Breast epithelium (tissue), 4 donors: Measurements from ENCODE around the gene CEP19. TPM values are rescaled to one million over a fixed set of nuclear protein-coding genes. Genes with fewer than 3 reads are reported as not detected.

ENCODE experiments used
- DNase-seq, 2 donors: peaks; one replicate each; pipeline ENCODE4 v3.0.0-alpha.2; 2019; ENCODE audit warnings: low spot score in 2 of 2
- H3K27ac ChIP-seq, 2 donors: fragments of 200-600 bp; sonication (generic) in 1 of 2; one replicate each; pipeline ENCODE4 v1.5.1; 2016 to 2019; ENCODE audit warnings: mild to moderate bottlenecking in 1 of 2
- H3K27me3 ChIP-seq, 2 donors: fragments of 200-600 bp; sonication (generic) in 1 of 2; one replicate each; pipeline versions ENCODE4 v1.5.1 to v1.6.0; 2017 to 2019; ENCODE audit warnings: control low read depth in 1 of 2, mild to moderate bottlenecking in 1 of 2
- H3K36me3 ChIP-seq: fragments of 200-600 bp; one replicate; pipeline ENCODE4 v1.5.1; 2019
- H3K4me1 ChIP-seq, 2 donors: fragments of 200-600 bp; sonication (generic); one replicate each; pipeline ENCODE4 v1.5.1; 2016 to 2019; ENCODE audit warnings: control low read depth in 1 of 2
- H3K4me3 ChIP-seq, 3 donors: fragments of 200-600 bp; sonication (generic); 1 replicate in 2 of 3; 2 replicates in 1 of 3; pipeline ENCODE4 v1.5.1; 2016 to 2019; ENCODE audit warnings: mild to moderate bottlenecking in 3 of 3, moderate library complexity in 2 of 3
- H3K9me3 ChIP-seq, 2 donors: fragments of 200-600 bp; sonication (generic) in 1 of 2; one replicate each; pipeline ENCODE4 v1.5.1; 2016 to 2019; ENCODE audit warnings: control low read depth in 1 of 2
- POLR2A ChIP-seq: fragments of 450-650 bp; IDR thresholded peaks from one replicate; pipeline ENCODE4 v1.6.1; 2016; ENCODE audit warnings: antibody characterized with exemption, mild to moderate bottlenecking, moderate library complexity
- POLR2AphosphoS5 ChIP-seq, 3 donors: sonication (generic); formaldehyde crosslinking; IDR thresholded peaks; one replicate each; pipeline ENCODE4 v1.6.1; 2017; ENCODE audit warnings: antibody characterized with exemption in 3 of 3
- intact Hi-C: fragments of 100-400 bp; cut with DNase I; formaldehyde crosslinking; loops from one replicate; pipeline ENCODE4 v1.15.1; 2023; ENCODE audit warnings: low total_unique reads
- total RNA-seq, 3 donors: library from RNA; depleted of rRNA; stranded (reverse); fragments of >200 nt; gene quantifications; one replicate each; pipeline ENCODE4 v1.1.0, GENCODE V29; 2016
- TF ChIP-seq, protein P1 (sequence below), 3 donors: fragments of 450-650 bp; IDR thresholded peaks; one replicate each; pipeline ENCODE4 v1.5.1; 2016 to 2017; ENCODE audit warnings: antibody characterized with exemption in 3 of 3, mild to moderate bottlenecking in 3 of 3, moderate library complexity in 3 of 3

CEP19 gene
- total RNA-seq, 3 donors from 2014 or later: 2.1 to 2.6 (median 2.5) TPM

DNA sequence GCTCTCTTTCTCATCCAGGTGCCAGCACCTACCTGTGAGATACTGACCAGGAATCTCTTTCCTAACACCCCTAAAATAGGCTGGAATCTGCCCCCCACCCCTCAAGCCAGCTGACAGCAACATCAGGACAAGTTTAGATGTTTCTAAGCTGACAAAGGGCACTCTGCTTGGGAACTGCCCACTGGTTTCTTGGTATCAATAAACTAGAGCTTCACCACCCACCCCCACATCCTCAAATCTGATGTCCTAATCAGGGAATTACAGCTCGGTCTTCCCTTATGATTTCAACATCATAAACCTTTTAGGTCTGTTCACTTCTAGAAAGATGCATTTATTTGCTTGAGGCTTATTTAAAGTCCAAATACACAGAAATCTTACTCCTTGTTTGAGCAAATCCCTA, 34.7 kb downstream of the CEP19 start:
- Histone ChIP-seq H3K4me1 (no peaks in the 10 kb centered on the region), H3K4me3 (no peak overlapping the region), H3K27ac (no peak overlapping the region), H3K27me3 (peaks cover 0 to 4% of the 10 kb centered on the region in 2 donors), H3K36me3 (no peaks in the 10 kb centered on the region), H3K9me3 (no peaks in the 10 kb centered on the region)
- DNase-seq: peak in 1 of 2 donors; percentile 14
- intact Hi-C loops: no loop called here
- TF ChIP-seq, protein P1, sequence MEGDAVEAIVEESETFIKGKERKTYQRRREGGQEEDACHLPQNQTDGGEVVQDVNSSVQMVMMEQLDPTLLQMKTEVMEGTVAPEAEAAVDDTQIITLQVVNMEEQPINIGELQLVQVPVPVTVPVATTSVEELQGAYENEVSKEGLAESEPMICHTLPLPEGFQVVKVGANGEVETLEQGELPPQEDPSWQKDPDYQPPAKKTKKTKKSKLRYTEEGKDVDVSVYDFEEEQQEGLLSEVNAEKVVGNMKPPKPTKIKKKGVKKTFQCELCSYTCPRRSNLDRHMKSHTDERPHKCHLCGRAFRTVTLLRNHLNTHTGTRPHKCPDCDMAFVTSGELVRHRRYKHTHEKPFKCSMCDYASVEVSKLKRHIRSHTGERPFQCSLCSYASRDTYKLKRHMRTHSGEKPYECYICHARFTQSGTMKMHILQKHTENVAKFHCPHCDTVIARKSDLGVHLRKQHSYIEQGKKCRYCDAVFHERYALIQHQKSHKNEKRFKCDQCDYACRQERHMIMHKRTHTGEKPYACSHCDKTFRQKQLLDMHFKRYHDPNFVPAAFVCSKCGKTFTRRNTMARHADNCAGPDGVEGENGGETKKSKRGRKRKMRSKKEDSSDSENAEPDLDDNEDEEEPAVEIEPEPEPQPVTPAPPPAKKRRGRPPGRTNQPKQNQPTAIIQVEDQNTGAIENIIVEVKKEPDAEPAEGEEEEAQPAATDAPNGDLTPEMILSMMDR (IDR thresholded peaks at IDR 0.05): no peak
- no peak for TF ChIP-seq POLR2AphosphoS5 (IDR thresholded peaks at IDR 0.05)

DNA sequence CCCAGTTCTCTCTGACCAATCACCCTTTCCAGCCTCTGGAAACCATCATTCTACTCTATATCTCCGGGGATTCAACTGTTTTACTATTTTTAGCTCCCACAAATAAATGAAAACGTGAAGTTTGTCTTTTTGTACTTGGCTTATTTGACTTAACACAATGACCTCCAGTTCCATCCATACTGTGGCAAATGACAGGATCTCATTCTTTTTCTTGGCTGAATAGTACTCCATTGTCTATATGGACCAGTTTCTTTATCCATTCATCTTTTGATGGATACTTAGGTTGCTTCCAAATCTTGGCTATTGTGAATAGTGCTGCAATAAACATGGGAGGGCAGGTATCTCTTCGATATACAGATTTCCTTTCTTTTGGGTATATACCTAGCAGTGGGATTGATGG, 38.4 kb downstream of the CEP19 start:
- no peaks in the 10 kb centered on the region for H3K9me3 ChIP-seq
- no peak overlapping the region for H3K27ac ChIP-seq
- intact Hi-C loops: no loop called here
- H3K4me3 ChIP-seq: no peak overlapping the region
- H3K27me3 ChIP-seq: peaks cover 0 to 4% of the 10 kb centered on the region in 2 donors
- H3K36me3 ChIP-seq: no peaks in the 10 kb centered on the region
- no peak for TF ChIP-seq POLR2A
- no peak for TF ChIP-seq POLR2AphosphoS5 (IDR thresholded peaks at IDR 0.05)
- TF ChIP-seq, protein P1 (IDR thresholded peaks at IDR 0.05): no peak
- H3K4me1 ChIP-seq: no peaks in the 10 kb centered on the region
- DNase-seq: no peak

DNA sequence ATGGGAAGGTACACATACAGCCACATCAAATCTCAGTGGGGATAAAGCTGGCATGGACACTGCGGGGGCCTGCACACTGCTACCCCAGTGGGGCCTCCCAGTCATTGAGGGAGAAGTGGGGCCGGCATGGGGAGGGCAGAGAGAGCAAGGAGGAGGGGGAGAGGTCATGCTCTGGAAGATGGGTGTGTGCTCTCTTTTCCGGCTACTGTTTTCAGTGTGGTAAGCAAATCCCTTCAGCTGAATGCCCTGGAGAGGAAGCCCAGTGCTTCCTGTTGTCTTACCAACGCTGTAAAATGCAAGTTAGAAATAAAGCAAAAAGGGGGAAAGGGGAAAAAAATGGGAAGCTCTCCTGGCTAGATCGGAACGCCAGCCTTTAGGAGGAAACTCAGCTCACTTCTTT, 41.7 kb downstream of the CEP19 start:
- no peak overlapping the region for H3K4me3 ChIP-seq
- peak overlapping the region in 1 of 2 donors; percentile 25 for H3K27ac ChIP-seq
- intact Hi-C loops: no loop called here
- DNase-seq: peak in 1 of 2 donors; percentile 6
- TF ChIP-seq POLR2A (no peak), POLR2AphosphoS5 (IDR thresholded peaks at IDR 0.05) (no peak)
- TF ChIP-seq, protein P1 (IDR thresholded peaks at IDR 0.05): no peak
- H3K27me3 ChIP-seq: no peaks in the 10 kb centered on the region
- H3K36me3 ChIP-seq: no peaks in the 10 kb centered on the region
- H3K9me3 ChIP-seq: no peaks in the 10 kb centered on the region
- no peaks in the 10 kb centered on the region for H3K4me1 ChIP-seq

DNA sequence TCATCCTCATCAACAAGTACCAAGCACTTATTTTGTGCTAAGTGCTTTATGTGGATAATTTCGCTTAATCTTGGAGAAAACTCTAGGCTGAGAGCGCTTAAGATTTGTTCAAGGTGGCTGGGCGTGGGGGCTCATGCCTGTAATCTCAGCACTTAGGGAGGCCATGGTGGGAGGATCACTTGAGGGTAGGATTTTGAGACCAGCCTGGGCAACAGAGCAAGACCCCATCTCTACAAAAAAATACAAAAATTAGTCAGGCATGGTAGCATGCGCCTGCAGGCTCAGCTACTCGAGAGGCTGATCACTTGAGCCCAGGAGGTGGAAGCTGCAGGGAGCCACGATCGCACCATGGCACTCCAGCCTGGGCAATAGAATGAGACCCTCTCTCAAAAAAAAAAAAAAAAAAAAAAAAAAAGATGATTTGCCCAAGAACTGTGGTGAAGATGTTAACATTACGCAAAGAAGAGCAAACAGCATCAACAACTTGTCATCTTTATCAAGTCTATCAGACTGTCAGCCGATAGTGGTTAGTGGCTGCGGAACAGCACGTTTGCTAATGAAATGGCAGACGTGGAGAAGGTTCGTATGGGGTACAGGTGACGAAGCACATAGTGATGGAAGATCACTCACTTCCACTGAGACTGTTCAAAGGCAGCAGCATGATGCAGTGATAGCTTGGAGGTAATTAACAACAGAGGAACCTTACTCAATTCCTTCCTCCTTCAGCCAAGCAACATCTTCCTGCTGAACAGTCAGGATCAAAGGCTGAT, 44.8 kb downstream of the CEP19 start:
- intact Hi-C loops: no loop called here
- TF ChIP-seq POLR2AphosphoS5 (IDR thresholded peaks at IDR 0.05) (no peak), POLR2A (no peak)
- TF ChIP-seq, protein P1 (IDR thresholded peaks at IDR 0.05): no peak
- H3K9me3 ChIP-seq: no peaks in the 10 kb centered on the region
- H3K4me1 ChIP-seq: no peaks in the 10 kb centered on the region
- H3K27me3 ChIP-seq: no peaks in the 10 kb centered on the region
- H3K27ac ChIP-seq: no peak overlapping the region
- H3K4me3 ChIP-seq: no peak overlapping the region
- peak in 1 of 2 donors; percentile 19 for DNase-seq
- no peaks in the 10 kb centered on the region for H3K36me3 ChIP-seq

- no peak overlapping the region for H3K4me3 ChIP-seq
- H3K27me3 ChIP-seq: no peaks in the 10 kb centered on the region
- intact Hi-C loops: no loop called here
- DNase-seq: peak; percentile 49 to 69
- no peaks in the 10 kb centered on the region for H3K9me3 ChIP-seq
- no peaks in the 10 kb centered on the region for H3K4me1 ChIP-seq
- H3K36me3 ChIP-seq: no peaks in the 10 kb centered on the region
- TF ChIP-seq POLR2A: no peak
- peak overlapping the region; percentile 48 to 68 for H3K27ac ChIP-seq
These were observed 45.8 kb downstream of the CEP19 start for GRCh38 chr3:196666001-196666867.
